ENCODE data around the gene TMEM184A. TPM values are rescaled to one million over a fixed set of nuclear protein-coding genes. Genes with fewer than 3 reads are reported as not detected.

The TMEM184A gene
- total and polyA plus RNA-seq, 2 of the 8 experiments (the other 6 are each of a cell fraction or from before 2014, with no cell fraction given), result 1.8 to 2.1 TPM

DNA sequence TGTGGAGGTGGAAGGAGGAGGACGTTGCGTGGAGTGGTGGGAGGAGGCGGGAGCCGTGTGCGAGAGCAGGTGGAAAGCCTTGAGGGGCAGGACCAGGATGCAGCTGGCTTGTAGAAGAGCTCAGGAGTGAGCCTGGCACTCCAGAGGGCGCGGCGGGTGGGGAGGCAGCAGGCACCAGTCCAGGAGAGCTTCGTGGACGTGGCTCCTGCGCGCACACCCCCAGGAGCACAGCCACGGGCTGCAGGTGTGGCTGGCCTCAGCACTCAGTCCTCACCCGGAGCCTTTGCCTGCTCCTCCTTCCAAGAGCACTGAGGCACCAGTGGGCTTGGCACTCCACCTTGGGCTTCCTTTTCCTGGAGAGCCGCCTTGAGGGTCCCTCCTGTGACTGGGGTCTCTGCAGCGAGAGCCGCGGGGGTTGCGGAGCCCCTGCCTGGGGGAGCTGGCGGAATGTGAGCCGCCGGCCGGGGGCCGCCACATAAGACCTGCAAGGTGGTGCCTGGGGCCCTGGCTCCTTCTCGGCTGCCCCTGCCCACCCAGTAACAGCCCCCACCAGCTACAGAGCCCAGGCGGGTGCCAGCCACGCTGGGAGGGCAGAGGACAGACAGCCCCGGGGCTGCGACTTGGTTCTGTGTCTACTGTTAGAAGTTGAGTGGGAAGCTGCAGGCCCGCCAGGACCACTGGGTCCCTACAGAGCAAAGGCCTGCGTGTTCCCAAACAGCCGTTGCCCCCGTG is 14.4 kb downstream of the TMEM184A start:
- H2BK5ac ChIP-seq (ENCODE audit: low read depth, low read length), result no peak overlapping the region
- no peak overlapping the region for H3K4me3 ChIP-seq (ENCODE audit: extremely low read depth in 1 of 4, insufficient read depth in 2 of 4, low read depth in 3 of 4, low read length in 4 of 4)
- no peaks in the 10 kb centered on the region for H3K9me3 ChIP-seq (ENCODE audit: insufficient read depth in 2 of 2, low read depth in 1 of 2, low read length in 1 of 2)
- H4K20me1 ChIP-seq (replicated peaks in 1 of 2; ENCODE audit: control insufficient read depth in 1 of 2, insufficient read depth in 2 of 2, low read length in 2 of 2), result peaks cover 3 to 12% of the 10 kb centered on the region in 2 experiments
- no peak overlapping the region for H4K91ac ChIP-seq (replicated peaks; ENCODE audit: insufficient read length, low read length)
- no peaks in the 10 kb centered on the region for H3K27me3 ChIP-seq (replicated peaks in 1 of 4; ENCODE audit: control insufficient read depth in 3 of 4, extremely low read depth in 1 of 4, insufficient read depth in 3 of 4, low read length in 3 of 4)
- no peak overlapping the region for H3K4ac ChIP-seq (replicated peaks; ENCODE audit: insufficient read length, low read depth, low read length)
- peaks cover 0 to 18% of the 10 kb centered on the region in 2 experiments; a peak in 2 of 4 replicates for H3K79me2 ChIP-seq (ENCODE audit: control insufficient read depth in 1 of 2, insufficient read depth in 2 of 2, low read length in 2 of 2)
- peaks cover 0 to 17% (median 0%) of the 10 kb centered on the region in 4 experiments; a peak in 4 of 8 replicates for H3K36me3 ChIP-seq (ENCODE audit: control insufficient read depth in 2 of 4, insufficient read depth in 4 of 4, low read length in 3 of 4)
- no peak overlapping the region for H2BK120ac ChIP-seq (replicated peaks; ENCODE audit: low read depth, low read length)
- no peak overlapping the region for H4K8ac ChIP-seq (ENCODE audit: extremely low read depth, insufficient read depth, low read length)
- no peak for DNase-seq (ENCODE audit: low read depth in 1 of 2, low spot score in 2 of 2)
- no peak overlapping the region for H2BK12ac ChIP-seq (ENCODE audit: low read depth, low read length)
- H2BK15ac ChIP-seq (ENCODE audit: low read length), result no peak overlapping the region
- peaks cover 4 to 12% (median 10%) of the 10 kb centered on the region in 4 experiments; a peak in 6 of 7 replicates for H3K4me1 ChIP-seq (replicated peaks in 1 of 4; ENCODE audit: control insufficient read depth in 3 of 4, insufficient read depth in 4 of 4, low read length in 3 of 4)
- ChIA-PET POLR2A (ENCODE audit: partially characterized antibody) (interaction anchor here (2.6 to 4.9 kb wide), 2 partner anchors 8 to 12 kb away, joined by 7 to 26 read pairs; no protein-coding TSS in a partner anchor), CTCF (ENCODE audit: partially characterized antibody) (interaction anchor here (0.8 to 1.0 kb wide), 2 partner anchors 11 to 56 kb away, joined by 3 read pairs; no protein-coding TSS in a partner anchor)
- no peak overlapping the region for H3K9ac ChIP-seq (replicated peaks in 1 of 4; ENCODE audit: extremely low read depth in 1 of 4, low read depth in 3 of 4, low read length in 3 of 4)
- H3K23me2 ChIP-seq (ENCODE audit: low read depth, low read length), result no peaks in the 10 kb centered on the region
- H3K14ac ChIP-seq (ENCODE audit: insufficient read length), result no peak overlapping the region
- TF ChIP-seq HDAC2 (IDR thresholded peaks at IDR 0.05; ENCODE audit: borderline replicate concordance in 1 of 2, low read depth in 2 of 2, low read length in 2 of 2) (no peak), SP4 (IDR thresholded peaks at IDR 0.05; ENCODE audit: low read length) (no peak), HDAC6 (IDR thresholded peaks at IDR 0.05; ENCODE audit: low read depth, low read length) (no peak), E2F6 (IDR thresholded peaks at IDR 0.05) (no peak)
- no peak overlapping the region for H3K27ac ChIP-seq (ENCODE audit: low read depth, low read length)
- no peak overlapping the region for H3K56ac ChIP-seq (replicated peaks; ENCODE audit: insufficient read length, low read depth, low read length)
- H2AFZ ChIP-seq (ENCODE audit: low read length), result no peak overlapping the region
- WGBS, 2 experiments (ENCODE audit: extremely low coverage in 1 of 2, insufficient coverage in 1 of 2, insufficient read length in 1 of 2, insufficient replicate concordance in 2 of 2, low coverage in 1 of 2, low lambda C conversion rate in 2 of 2, missing lambda C conversion rate in 1 of 2), result 91% methylated on average over 33 of the region's 33 CpGs; no CpG with 5 or more reads in 1 of the 2 experiments
- no peak overlapping the region for H3K4me2 ChIP-seq (ENCODE audit: insufficient read depth in 1 of 2, low read depth in 2 of 2, low read length in 2 of 2)
- FAIRE-seq, result no peak
- H3K23ac ChIP-seq (ENCODE audit: insufficient read length), result no peak overlapping the region
- no peak overlapping the region for H2BK20ac ChIP-seq (ENCODE audit: low read length)
- H2AK5ac ChIP-seq (ENCODE audit: low read depth, low read length), result no peak overlapping the region
- H4K5ac ChIP-seq (ENCODE audit: insufficient read length, low read depth, low read length), result no peak overlapping the region
- H3K18ac ChIP-seq (ENCODE audit: extremely low read depth, low read length), result no peak overlapping the region
- peaks cover 6% of the 10 kb centered on the region; the same call in 1 of the 2 replicates for H3K79me1 ChIP-seq (ENCODE audit: low read depth, low read length)
